Heart left ventricle (tissue), 16 donors: ENCODE measurements around the gene PCBD2. TPM values are rescaled to one million over a fixed set of nuclear protein-coding genes. Genes with fewer than 3 reads are reported as not detected.

Experiments
- ATAC-seq, 4 donors: fragments of 200-7000 bp; cut with Tn5 transposase; one replicate each; pipeline ENCODE4 v1.9.1; 2020 to 2022; ENCODE audit warnings: moderate library complexity in 4 of 4, mild to moderate bottlenecking in 3 of 4, moderate number of reproducible peaks in 1 of 4
- DNase-seq, 5 donors: peaks; one replicate each; pipeline ENCODE4 v3.0.0-alpha.2; 2020
- H3K27ac ChIP-seq, 12 donors: fragments of 200-600 bp; sonication (generic) in 4 of 12; one replicate each; pipeline versions ENCODE4 v1.5.0 to v1.8.0; 2016 to 2022; ENCODE audit warnings: mild to moderate bottlenecking in 2 of 12
- H3K27me3 ChIP-seq, 9 donors: fragments of 200-600 bp; sonication (generic) in 2 of 9; one replicate each; pipeline versions ENCODE4 v1.5.1 to v1.8.0; 2016 to 2022; ENCODE audit warnings: mild to moderate bottlenecking in 3 of 9
- H3K36me3 ChIP-seq, 9 donors: fragments of 200-600 bp; sonication (generic) in 2 of 9; one replicate each; pipeline versions ENCODE4 v1.5.0 to v1.8.0; 2018 to 2022; ENCODE audit warnings: mild to moderate bottlenecking in 2 of 9
- H3K4me1 ChIP-seq, 12 donors: fragments of 200-600 bp; sonication (generic) in 4 of 12; one replicate each; pipeline versions ENCODE4 v1.5.0 to v1.8.0; 2016 to 2022; ENCODE audit warnings: mild to moderate bottlenecking in 3 of 12
- H3K4me3 ChIP-seq, 12 donors: fragments of 200-600 bp; sonication (generic) in 4 of 12; one replicate each; pipeline versions ENCODE4 v1.5.0 to v1.8.0; 2017 to 2022; ENCODE audit warnings: mild to moderate bottlenecking in 9 of 12, moderate library complexity in 4 of 12
- H3K9me3 ChIP-seq, 12 donors: fragments of 200-600 bp; sonication (generic) in 4 of 12; one replicate each; pipeline versions ENCODE4 v1.5.0 to v1.8.0; 2016 to 2022; ENCODE audit warnings: mild to moderate bottlenecking in 1 of 12
- CTCF ChIP-seq, 12 donors: fragments of 200-600 bp; sonication (generic) in 4 of 12; IDR thresholded peaks; one replicate each; pipeline versions ENCODE4 v1.5.0 to v1.8.0; 2018 to 2022; ENCODE audit warnings: antibody characterized with exemption in 12 of 12, mild to moderate bottlenecking in 5 of 12
- POLR2A ChIP-seq, 2 donors: fragments of 450-650 bp; IDR thresholded peaks; one replicate each; pipeline ENCODE4 v1.6.1; 2017; ENCODE audit warnings: antibody characterized with exemption in 2 of 2, mild to moderate bottlenecking in 2 of 2, moderate library complexity in 2 of 2
- WGBS, 4 donors: extraction: QIAGEN DNeasy Blood & Tissue Kit in 2 of 4; methylation state at CpG; one replicate each; pipeline versions ENCODE4 v1.1.5 to v1.1.7; 2013 to 2018; 5-methylcytosine and 5-hydroxymethylcytosine counted together
- intact Hi-C, 10 donors: fragments of 100-400 bp; cut with DNase I; formaldehyde crosslinking; loops; one replicate each; pipeline versions ENCODE4 v1.11.1 to v1.14.2; 2022
- polyA plus RNA-seq, 2 donors: library from polyadenylated mRNA; stranded (reverse); fragments of 200-250 nt; gene quantifications; one replicate each; pipeline ENCODE4 v1.2.3, GENCODE V29; 2013
- total RNA-seq, 9 donors: library from RNA; depleted of rRNA in 2 of 9; stranded (reverse); fragments of >200 nt in 2 of 9; fragmentation: NEBNext Ultra II Directional in 3 of 9; extraction: Animal tissue kit (Norgen Biotek cat#: 25700) in 3 of 9; gene quantifications; one replicate each; pipeline versions ENCODE4 v1.1.0 to v1.2.4, GENCODE V29; 2016 to 2023
- donor health status: ischemic (EF 13 %, LVEDD 7.1; RV severe dilation, severe dysfunction).
- donor health status: healthy with polysubstance abuse.
- donor health status: DM: no; HTN: yes; CAD: no.
- donor health status: DM: no; HTN: no; CAD: no.
- donor health status: ischemic (EF 25% LVEDD 6.9; RV normal size, moderate dysfunction).
- donor health status: ischemic (EF 25% LVEDD 5.7; RV mildly dilated, moderate dysfunction).
- donor health status: healthy.
- donor health status: DM: yes; HTN: yes; CAD: no.
- donor health status: ischemic (EF 35%, LVEDD 5.7; RV mildly dilated, moderate dysfunction).
- donor health status: nonischemic (EF 11% LVEDD 7.7; RV severe dilation, severe dysfunction).
- donor health status: DM: yes; HTN: yes; CAD: no.
- donor health status: PGD.
- donor health status: ischemic (EF 29% LVEDD 5.4; RV normal size, mild dysfunction).
- donor health status: nonischemic (EF 23%, LVEDD 6.1; RV moderate dilation, normal function).

PCBD2 gene
- total and polyA plus RNA-seq, 11 donors = 9.1 to 31.6 (median 19.7) TPM

GRCh38 chr5:134967607-134968006 is 62.7 kb downstream of the PCBD2 start, which contains the start of gene CATSPER3:
Gene CATSPER3 (plus strand): TSS chr5:134967907. CDS start chr5:134967992, 85 bp downstream.
- DNase-seq = no peak
- H3K4me1 ChIP-seq = no peaks in the 10 kb centered on the region
- H3K27ac ChIP-seq = no peak within 1 kb of the TSS
- TF ChIP-seq POLR2A (IDR thresholded peaks at IDR 0.05) (no peak), CTCF (IDR thresholded peaks at IDR 0.05) (no peak)
- intact Hi-C loops = no loop called here
- H3K4me3 ChIP-seq = no peak within 1 kb of the TSS
- WGBS, 4 donors = 83 to 95% (median 89%) methylated on average over 3 of the region's 3 CpGs
- no peak for ATAC-seq
- no peaks in the 10 kb centered on the region for H3K9me3 ChIP-seq
- no peaks in the 10 kb centered on the region for H3K27me3 ChIP-seq
- peaks cover 0 to 25% (median 16%) of the 10 kb centered on the region in 9 donors for H3K36me3 ChIP-seq

GRCh38 chr5:134968055-134968454 is 63.1 kb downstream of the PCBD2 start:
- intact Hi-C loops = no loop called here
- Histone ChIP-seq H3K27me3 (no peaks in the 10 kb centered on the region), H3K4me3 (no peak overlapping the region), H3K36me3 (peaks cover 0 to 20% (median 13%) of the 10 kb centered on the region in 9 donors), H3K9me3 (no peaks in the 10 kb centered on the region), H3K4me1 (no peaks in the 10 kb centered on the region), H3K27ac (no peak overlapping the region)
- ATAC-seq (no peak), DNase-seq (no peak)
- 86 to 93% (median 92%) methylated on average over 3 of the region's 3 CpGs for WGBS, 4 donors
- TF ChIP-seq POLR2A (IDR thresholded peaks at IDR 0.05) = no peak
- TF ChIP-seq CTCF (IDR thresholded peaks at IDR 0.05) = no peak

- intact Hi-C loops = no loop called here
Measured at GRCh38 chr5:134969166-134969565, 64.2 kb downstream of the PCBD2 start.

GRCh38 chr5:134975078-134975715 is 70.3 kb downstream of the PCBD2 start:
- ATAC-seq = no peak
- intact Hi-C loops = no loop called here
- Histone ChIP-seq H3K9me3 (peaks cover 0 to 34% (median 7%) of the 10 kb centered on the region in 12 donors), H3K27ac (no peak overlapping the region), H3K27me3 (no peaks in the 10 kb centered on the region), H3K4me3 (no peak overlapping the region), H3K4me1 (no peaks in the 10 kb centered on the region), H3K36me3 (no peaks in the 10 kb centered on the region)
- 54 to 62% (median 59%) methylated on average over 2 of the region's 2 CpGs for WGBS, 4 donors
- DNase-seq = no peak
- no peak for TF ChIP-seq POLR2A (IDR thresholded peaks at IDR 0.05)
- TF ChIP-seq CTCF (IDR thresholded peaks at IDR 0.05) = no peak

More at GRCh38 chr5:134969166-134969565, 64.2 kb downstream of the PCBD2 start:
- no peaks in the 10 kb centered on the region for H3K4me1 ChIP-seq
- H3K4me3 ChIP-seq = no peak overlapping the region
- H3K9me3 ChIP-seq = no peaks in the 10 kb centered on the region
- no peak overlapping the region for H3K27ac ChIP-seq
- H3K36me3 ChIP-seq = peaks cover 0 to 16% (median 9%) of the 10 kb centered on the region in 9 donors
- TF ChIP-seq CTCF (IDR thresholded peaks at IDR 0.05) (no peak), POLR2A (IDR thresholded peaks at IDR 0.05) (no peak)
- H3K27me3 ChIP-seq = no peaks in the 10 kb centered on the region
- ATAC-seq (no peak), DNase-seq (no peak)
